GM21367 (cell line): ENCODE measurements around the gene RGS9.
"Not testable (repeated sequence)": the region's sequence is repeated elsewhere in the genome, so short reads cannot be mapped to it uniquely, and the experiment has no call there.

ENCODE experiments used
- ATAC-seq: cut with Tn5 transposase; IDR thresholded peaks from one replicate; pipeline ENCODE4 v1.9.1; 2021; ENCODE audit not compliant: unreplicated experiment

Gene RGS9

DNA sequence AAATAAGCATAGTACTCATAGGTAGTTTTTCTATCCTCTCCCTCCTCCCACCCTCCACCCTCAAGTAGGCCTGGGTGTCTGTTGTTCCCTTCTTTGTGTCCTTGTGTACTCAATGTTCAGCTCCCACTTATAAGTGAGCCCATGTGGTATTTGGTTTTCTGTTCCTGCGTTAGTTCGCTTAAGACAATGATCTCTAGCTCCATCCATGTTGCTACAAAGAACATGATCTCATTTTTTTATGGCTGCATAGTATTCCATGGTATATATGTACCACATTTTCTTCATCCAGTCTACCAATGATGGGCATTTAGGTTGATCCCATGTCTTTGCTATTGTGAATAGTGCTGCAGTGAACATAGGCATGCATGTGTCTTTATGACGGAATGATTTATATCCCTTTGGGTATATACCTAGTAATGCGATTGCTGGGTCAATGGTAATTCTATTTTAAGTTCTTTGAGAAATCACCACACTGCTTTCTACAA, 43.6 kb downstream of the RGS9 start:
- ATAC-seq, result not testable (repeated sequence)

DNA sequence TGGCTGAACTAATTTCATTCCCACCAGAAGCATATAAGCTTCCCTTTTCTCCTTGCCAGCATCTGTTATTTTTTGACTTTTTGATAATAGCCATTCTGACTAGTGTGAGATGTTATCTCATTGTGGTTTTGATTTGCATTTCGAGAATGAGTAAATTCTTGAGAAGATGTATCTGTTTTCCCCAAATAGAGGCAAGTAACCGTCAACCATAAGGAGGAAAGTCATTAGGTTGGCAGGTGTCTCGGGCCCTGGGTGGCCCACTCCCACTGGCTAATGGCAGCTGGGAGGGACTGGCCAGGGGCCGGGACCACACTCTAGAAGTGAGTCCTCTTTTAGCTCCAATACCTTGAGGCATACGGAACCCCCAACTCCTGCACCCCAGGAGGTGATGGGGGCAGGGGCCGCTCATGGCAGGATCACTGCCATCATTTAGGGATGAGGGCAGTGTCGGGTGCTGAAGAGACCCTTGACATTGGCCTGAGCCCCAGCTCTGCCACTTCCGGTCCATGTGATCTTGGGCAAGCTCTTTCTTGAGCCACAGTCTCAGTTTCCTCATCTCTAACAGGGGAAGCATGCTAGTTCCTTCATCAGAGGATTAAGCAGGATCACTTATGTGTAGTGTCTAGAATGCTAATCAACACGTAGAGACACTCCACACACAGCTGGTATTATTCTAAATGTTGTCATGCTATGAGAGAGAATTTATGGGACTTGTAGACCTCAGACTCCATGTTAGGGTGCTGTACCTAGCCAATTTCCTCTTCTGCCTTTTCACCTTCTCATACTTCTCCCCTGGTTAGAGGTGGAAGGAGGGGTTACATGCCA, 44.3 kb downstream of the RGS9 start:
- ATAC-seq, result peak; percentile 54

DNA sequence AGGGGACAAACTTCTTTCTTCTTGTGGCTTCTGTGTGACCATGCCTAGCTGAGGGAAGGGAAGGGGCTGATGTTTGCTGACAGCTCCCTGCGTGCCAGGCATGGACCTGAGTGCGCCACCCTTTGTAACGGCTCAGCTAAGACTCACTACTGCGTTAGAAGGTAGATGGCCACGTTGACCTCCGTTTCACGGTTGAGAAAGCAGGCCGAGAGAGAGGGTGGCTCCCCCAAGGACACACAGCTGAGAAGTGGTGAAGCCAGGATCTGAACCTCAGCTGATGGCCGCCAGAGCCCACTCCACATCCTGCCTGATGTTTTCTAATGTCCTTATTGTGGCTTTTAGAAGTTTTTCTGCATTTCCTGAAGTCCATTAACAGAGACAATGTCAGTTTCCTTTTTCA, 45.1 kb downstream of the RGS9 start:
- peak; percentile 31 for ATAC-seq

DNA sequence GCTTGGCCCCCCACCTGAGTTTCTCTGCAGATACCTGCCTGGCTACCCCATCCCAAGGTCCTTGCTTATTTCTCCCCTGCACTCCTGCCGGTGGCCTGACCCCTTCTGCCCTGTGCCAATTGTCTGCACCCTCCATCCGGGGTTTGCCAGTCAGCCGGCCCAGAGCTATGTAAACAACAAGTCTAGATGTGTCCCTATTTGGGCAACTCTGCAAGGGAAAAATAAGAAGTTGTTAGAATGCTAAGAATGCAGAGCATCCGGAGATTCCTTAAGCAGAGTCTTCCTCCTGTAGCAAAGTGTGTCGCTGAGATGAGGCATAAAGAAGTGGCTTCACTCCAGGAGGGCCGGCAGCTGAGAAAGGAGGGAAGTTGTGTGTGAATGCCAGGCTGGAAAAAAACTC, 46.6 kb downstream of the RGS9 start:
- no peak for ATAC-seq

DNA sequence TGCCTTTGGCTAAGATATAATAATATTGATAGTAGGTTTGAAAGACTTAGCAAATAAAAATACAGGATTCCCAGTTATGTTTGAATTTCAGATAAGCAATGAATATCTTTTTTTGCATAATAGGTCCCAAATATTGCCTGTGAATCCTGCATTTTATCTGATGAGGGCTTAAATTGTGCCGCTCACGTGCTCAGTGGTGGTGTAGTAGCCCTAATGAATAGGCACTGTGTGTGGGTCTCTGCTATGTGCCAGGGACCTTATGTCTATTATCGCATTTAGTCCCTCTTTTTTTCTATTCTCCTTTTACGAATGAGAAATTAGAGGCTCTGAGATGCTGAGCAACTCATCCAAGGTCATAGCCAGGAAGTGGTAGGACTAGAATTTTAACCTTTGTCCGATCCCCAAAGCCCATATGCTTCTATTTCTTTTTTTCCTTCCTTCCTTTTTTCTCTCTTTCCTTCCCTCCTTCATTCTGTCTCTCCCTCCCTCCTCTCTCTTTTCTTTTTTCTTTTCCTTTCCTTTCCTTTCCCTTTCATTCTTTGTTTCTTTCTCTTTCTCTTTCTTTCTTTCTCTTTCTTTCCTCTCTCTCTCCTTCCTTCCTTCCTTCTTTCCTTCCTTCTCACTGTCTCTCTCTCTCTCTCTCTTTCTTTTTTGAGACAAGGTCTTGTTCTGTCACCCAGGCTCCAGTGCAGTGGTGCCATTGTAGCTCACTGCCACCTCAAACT, 47.2 kb downstream of the RGS9 start:
- no peak for ATAC-seq

DNA sequence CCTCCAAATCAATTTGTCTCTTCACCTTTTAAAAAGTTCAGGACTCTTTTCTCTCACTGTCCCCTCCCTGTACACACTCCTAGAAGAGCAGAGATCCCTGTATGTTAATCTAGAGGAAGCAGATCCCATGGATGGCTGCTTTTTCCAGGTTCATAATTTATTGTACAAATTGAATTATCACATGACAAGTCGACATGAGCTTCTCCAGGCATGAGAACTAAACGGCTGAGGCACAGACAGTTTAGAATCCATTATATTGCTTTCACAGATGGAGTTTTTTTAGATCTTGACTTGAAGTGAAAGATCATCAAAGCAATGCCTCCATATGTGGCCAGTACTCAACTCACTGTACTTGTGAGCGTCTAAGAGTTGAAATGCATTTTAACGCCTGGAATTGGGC, 47.9 kb downstream of the RGS9 start:
- ATAC-seq, result no peak

DNA sequence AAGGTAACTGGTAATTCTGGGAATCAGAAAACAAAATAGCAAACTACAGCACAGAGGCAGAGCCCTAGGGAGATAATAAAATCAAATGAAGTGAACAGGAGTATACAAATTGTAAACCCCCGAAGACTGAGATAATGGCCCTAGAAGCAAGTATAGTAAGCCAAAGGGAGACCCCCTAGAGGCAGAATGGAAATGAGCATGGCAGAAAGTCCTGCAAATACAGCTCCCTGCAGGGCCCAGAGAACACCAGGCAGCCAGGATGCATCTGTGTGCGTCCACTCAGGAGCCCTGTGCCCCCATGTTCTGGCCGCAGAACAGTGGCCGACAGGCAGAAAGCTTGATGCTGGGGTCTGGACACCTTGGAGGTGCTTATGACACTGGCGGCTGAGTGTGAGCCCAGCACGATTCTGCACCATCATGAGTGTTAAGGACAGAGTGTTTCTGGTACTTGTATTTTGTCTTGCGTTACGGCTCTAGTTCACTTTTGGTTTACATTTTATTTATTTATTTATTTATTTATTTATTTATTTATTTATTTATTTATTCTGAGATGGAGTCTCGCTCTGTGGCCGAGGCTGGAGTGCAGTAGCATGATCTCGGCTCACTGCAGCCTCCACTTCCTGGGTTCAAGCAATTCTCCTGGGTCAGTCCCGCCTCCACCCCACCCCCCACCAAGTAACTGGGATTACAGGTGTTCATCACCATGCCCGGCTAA, 48.7 kb downstream of the RGS9 start:
- ATAC-seq, result no peak

DNA sequence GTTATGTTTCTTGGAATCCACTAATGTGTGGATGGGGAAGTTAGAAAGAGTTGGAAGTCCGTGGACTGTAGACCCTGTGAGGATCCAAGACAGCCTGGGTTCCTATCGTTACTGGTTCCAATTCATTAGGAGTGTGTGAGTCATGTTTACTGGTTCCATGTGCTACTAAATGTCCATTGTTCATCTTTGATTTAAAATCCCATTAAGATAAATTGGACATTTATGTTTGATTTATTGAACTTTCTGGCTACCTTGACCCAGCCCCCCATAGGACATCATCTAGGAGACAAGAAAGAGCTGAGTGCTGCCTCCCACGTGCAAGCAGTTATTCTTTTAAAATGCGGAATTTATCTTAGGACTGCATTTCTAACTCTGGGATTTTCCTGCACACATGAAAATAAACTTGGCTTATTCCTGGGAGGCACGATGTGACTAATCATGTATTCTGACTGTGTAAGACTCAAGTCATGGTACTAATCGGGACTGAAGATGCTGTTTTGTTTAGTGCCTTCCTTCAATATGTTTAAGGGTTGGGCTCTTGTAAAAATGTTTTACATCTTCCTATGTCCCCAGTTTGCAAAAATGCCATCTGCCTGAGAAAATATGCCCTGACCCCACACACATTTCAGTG, 53.4 kb downstream of the RGS9 start:
- no peak for ATAC-seq

DNA sequence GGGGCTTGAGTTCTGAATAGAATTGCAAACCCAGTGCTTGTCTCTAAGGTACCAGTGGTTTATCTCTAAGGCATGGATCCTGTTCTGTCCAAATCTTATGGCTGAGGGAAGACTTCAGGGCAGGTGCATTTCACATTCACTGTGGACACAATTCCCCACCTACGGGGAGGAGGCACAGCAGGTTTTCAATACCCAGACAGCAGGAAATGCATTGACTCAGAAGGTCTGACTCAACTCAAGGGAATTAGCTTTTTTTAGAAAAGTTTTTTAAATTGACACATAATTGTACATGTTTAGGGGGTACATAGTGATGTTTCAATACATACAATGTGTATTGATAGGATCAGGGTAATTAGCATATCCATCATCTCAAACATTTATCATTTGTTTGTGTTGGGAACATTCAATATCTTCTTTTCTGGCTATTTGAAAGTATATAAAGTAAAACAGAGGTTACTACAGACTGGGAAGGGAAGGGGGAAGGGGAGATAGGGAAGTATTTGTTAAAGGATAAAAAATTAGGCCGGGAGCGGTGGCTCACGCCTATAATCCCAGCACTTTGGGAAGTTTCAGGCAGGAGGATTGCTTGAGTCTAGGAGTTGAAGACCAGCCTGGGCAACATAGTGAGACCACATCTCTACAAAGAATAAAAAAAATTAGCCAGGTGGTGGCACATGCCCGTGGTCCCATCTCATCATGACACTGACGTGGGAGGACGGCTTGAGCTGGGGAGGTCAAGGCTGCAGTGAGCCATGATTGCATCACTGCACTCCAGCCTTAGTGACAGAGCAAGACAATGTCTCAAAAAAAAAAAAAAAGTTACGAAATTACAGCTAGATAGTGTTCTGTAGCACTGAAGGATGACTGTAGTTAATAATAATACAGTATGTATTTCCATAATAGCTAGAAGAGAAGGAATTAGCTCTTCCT, 54.9 kb downstream of the RGS9 start:
- no peak for ATAC-seq

DNA sequence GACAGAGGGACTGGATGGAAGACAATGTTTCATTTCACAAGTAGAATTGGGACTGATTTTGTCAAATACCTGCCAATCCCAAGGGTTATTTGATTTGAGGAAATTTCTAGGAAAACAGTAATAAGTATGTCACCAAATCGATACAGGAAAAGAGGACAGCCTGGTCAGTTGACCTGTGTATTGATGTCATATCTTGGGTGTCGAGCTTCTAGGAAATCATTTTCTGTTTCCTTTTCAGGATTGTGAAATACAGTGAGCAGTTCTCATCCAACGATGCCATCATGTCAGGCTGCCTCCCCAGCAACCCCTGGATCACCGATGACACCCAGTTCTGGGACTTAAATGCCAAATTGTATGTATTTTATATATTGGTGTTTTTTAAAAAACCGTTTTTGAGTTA, 56.1 kb downstream of the RGS9 start:
- no peak for ATAC-seq

DNA sequence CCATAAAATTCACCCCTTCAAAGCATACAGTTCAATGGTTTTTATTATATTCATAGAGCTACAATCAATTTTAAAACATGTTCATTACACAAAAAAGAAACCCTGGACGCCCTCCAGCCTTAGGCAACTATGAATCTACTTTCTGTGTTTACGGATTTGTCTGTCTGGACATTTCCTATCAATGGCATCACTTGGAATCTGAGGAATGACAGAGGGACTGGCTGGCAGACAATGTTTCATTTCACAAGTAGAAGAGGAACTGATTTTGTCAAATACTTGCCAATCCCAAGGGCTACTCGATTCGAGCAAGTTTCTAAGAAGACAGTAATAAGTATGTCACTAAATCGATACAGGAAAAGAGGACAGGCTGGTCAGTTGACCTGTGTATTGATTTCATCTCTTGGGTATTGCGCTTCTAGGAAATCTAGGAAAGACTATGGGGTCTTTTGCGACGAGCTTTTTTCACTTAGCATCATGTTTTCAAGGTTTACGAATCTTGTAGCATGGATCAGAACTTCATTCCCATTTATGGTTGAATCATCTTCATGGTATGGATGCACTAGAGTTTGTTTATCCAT, 56.6 kb downstream of the RGS9 start:
- ATAC-seq, result no peak

DNA sequence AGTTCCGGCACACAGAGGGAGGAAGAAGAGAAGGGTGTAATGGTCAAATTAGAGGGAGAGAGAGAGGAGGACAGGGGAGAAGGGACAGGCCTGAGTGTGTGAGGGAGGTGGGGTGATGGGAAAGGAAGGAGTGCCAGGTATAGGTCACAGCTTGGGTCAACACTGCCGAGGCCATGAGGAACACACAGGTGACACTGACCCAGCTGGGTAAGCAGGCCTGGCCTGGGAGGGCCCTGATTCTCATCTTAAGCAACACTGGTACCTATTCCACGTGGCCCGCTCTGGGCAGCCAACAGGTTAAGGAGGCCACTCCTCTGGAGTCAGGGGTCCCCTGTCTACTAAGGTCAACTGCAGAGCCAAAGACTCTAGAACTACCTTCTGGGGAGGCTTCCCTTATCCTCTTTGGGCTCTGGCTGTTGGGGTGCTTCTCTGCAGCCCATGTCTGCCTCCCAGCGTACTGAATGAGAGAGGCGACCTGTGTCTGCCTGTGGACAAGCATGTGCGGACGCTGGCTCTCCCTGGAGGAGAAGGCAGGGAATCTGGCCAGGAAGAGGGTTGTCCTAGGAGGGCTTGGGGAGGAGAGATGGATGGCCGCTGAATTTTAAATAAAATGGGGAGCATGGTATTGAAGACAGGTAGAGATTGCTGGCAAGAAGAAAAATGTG, 57.6 kb downstream of the RGS9 start:
- ATAC-seq, result no peak

DNA sequence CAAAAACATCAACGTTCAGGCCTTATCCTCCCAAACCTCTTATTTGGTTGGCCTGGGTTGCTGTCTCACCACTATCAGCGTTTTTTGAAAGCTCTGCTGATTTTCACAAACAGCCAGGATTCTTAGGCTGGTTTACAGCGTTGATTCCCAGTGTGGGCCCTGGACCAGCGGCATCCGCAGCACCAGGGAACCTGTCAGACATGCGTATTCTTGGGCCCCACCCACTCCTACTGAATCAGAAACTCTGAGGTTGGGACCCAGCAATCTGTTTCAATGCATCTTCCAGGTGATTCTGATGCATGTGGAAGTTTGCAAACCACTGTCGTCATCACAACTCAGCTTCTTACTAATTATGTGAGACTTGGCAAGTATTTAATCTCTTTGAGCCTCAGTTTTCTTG, 58.5 kb downstream of the RGS9 start:
- no peak for ATAC-seq

DNA sequence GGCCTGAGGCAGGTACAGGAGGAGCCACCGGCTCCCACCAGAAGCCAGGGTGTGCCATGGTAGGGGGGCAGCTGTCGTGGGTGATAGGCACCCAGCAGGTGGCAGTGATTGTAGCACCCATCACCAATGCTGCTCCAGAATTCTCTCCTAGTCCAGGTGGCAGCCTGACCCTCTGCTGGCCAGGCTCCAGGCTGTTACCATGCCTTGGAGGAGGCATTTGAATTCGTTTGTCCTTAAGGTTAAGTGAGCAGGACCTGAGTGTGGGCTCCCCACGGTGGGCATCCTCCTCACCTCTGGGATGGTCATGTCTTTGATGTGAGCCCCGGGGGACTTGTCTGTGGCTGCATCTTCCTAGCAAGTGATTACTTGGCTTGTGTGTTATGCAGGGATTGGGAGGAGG, 59.4 kb downstream of the RGS9 start:
- ATAC-seq, result no peak

DNA sequence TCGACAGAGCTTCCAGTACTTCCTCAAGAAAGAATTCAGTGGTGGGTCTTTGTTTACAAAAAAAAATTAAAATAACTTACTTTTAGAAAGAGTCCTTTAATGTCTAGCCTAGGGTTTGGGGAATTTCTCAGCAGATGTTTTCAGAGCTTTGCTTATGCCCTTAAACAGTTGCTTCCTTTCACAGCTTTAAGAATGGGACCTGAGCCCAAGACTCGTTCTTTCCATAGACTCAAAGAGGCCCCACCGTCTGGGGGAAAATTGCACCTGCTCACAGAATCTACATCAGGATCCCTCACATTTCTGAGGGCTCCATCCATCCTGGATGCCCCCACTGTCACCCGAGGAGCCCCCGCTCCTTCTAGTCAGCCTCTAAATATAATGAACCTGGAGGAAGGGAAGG, 60.0 kb downstream of the RGS9 start:
- ATAC-seq, result no peak

DNA sequence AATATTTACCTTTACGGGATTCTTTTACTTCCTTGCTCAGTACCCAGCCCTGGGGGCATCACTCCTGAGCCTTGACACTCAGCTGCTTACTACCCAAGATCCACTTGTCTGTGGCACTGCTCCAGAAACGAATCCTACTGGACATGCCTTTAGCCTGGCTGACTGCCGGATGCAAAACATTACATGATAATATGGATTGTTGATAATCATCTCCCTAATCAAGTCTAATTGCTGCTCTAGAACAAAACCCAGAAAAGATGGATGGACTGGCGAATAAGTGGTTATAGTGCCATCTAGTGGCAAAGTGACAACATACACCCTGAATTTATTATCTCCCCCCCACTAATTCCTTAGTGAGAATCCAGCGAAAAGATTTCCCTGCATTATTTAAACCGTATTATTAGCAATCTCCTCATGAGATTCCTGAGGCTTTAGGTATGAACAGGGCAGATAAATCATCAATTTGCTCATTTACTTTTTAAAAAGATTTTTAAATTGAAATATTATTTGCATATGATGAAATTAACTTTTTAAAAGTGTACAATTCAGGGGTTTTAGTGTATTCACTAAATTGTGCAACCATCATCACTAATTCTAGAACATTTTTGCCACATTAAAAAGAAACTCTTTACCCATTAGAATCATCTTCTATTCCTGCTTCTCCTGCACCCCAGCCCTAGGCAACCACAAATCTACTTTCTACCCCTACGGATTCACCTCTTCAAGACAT, 61.6 kb downstream of the RGS9 start:
- no peak for ATAC-seq

DNA sequence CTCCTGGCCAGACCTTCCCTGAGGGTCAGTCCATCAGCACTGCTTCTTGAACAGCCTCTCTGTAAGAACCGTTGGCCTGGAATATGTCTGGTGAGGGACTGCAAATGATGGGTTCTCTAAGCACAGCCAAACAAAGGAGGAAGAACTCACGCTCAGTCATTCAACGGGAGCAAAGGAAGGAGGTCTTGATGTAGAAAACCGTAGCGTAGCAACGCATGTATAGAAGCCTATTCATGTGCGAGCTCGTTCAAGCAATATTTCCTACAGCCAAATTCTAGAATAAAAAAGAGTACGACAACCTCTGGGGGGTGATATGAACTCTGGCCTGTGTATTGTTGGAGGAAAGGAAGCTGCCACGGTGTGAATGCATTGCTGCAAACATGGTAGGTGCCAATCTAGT, 64.2 kb downstream of the RGS9 start:
- no peak for ATAC-seq

DNA sequence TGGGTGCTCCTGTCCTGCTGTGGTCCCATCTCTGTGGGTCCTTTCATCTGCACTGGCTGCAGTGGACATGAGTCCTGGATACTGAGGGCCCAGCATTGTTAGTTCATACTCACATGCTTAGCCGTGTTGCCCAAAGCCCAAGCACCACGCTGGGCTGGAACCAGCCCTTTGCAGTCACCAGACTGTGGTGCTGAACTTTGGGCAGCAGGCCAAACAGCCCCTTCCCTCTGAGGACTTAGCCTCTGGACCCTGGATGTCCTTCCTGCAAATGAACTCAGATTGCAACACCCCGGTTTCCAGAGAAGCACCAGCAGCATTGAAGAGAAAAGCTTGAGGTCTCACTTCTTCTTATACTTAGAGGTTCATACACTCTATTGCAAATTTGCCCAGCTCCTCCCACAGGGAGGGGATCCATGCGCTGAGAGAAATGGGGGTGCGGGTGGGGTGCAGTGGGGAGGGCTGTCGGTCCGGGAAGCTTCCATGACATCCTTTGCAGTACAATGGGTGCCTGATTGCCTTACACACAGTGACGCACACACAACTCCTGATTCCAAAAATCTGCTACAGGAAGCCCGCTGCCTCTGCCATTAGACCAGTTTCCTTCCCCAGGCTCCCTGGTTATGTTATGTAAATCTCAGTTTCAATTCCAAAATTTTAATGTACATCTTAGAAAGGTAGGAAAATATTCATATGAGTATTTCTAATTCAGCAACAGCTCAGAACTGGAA, 65.8 kb downstream of the RGS9 start:
- ATAC-seq, result no peak
